ENCODE results near the gene EVI5.
"Not testable (repeated sequence)": the region's sequence is repeated elsewhere in the genome, so short reads cannot be mapped to it uniquely, and the experiment has no call there.

DNA sequence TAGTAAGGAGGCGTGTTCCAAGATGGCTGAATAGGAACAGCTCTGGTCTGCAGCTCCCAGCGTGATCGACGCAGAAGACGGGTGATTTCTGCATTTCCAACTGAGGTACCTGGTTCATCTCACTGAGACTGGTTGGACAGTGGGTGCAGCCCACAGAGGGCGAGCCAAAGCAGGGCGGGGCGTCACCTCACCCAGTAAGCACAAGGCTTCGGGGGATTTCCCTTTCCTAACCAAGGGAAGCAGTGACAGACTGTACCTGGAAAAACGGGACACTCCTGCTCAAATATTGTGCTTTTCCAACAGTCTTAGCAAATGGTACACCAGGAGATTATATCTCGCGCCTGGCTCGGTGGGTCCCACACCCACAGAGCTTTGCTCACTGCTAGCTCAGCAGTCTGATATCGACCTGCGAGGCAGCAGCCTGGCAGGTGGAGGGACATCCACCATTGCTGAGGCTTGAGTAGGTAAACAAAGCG is 69.4 kb downstream of the EVI5 start:
- TF ChIP-seq POLR2A (IDR thresholded peaks at IDR 0.05), result not testable (repeated sequence)
- TF ChIP-seq, protein P1, sequence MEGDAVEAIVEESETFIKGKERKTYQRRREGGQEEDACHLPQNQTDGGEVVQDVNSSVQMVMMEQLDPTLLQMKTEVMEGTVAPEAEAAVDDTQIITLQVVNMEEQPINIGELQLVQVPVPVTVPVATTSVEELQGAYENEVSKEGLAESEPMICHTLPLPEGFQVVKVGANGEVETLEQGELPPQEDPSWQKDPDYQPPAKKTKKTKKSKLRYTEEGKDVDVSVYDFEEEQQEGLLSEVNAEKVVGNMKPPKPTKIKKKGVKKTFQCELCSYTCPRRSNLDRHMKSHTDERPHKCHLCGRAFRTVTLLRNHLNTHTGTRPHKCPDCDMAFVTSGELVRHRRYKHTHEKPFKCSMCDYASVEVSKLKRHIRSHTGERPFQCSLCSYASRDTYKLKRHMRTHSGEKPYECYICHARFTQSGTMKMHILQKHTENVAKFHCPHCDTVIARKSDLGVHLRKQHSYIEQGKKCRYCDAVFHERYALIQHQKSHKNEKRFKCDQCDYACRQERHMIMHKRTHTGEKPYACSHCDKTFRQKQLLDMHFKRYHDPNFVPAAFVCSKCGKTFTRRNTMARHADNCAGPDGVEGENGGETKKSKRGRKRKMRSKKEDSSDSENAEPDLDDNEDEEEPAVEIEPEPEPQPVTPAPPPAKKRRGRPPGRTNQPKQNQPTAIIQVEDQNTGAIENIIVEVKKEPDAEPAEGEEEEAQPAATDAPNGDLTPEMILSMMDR (IDR thresholded peaks at IDR 0.05), result not testable (repeated sequence)

Measured in Peyer's patch (tissue), 4 donors.